Measurements from ENCODE around the gene KIF9. TPM values are rescaled to one million over a fixed set of nuclear protein-coding genes. Genes with fewer than 3 reads are reported as not detected.
"Not testable (repeated sequence)": the region's sequence is repeated elsewhere in the genome, so short reads cannot be mapped to it uniquely, and the experiment has no call there.

The KIF9 gene
- 5.7 TPM for polyA plus RNA-seq (2013, experiment 1 of 2; ENCODE audit: insufficient read length)
- 6.1 TPM for polyA plus RNA-seq (2013, experiment 2 of 2; ENCODE audit: insufficient read length)

GRCh38 chr3:47282424-47283192 lies at the start of gene KIF9, which contains the start of gene KLHL18:
KIF9 (minus strand) TSS chr3:47282799; CDS start chr3:47277374, 5,425 bp downstream.
KLHL18 (plus strand) TSS chr3:47282944; CDS start chr3:47282966, 22 bp downstream.
- DNase-seq, result peak; percentile 94

GRCh38 chr3:47324278-47324865 lies 41.8 kb upstream of the KIF9 start:
- peak; percentile 81 for DNase-seq

GRCh38 chr3:47323431-47324277 lies 41.1 kb upstream of the KIF9 start:
- peak; percentile 47 for DNase-seq

GRCh38 chr3:47319956-47320355 lies 37.4 kb upstream of the KIF9 start:
- no peak for DNase-seq

- DNase-seq, result peak; percentile 3
Measured at GRCh38 chr3:47318916-47319315, 36.3 kb upstream of the KIF9 start.

- not testable (repeated sequence) for DNase-seq
Measured at GRCh38 chr3:47316151-47316550, 33.6 kb upstream of the KIF9 start.

- peak; percentile 6 for DNase-seq
Measured at GRCh38 chr3:47315069-47315647, 32.6 kb upstream of the KIF9 start.

- DNase-seq, result no peak
Measured at GRCh38 chr3:47314056-47314764, 31.6 kb upstream of the KIF9 start.

GRCh38 chr3:47313341-47314055 lies 30.9 kb upstream of the KIF9 start:
- DNase-seq, result no peak

GRCh38 chr3:47310391-47310790 lies 27.8 kb upstream of the KIF9 start:
- no peak for DNase-seq

- DNase-seq, result not testable (repeated sequence)
Measured at GRCh38 chr3:47309231-47309630, 26.6 kb upstream of the KIF9 start.

GRCh38 chr3:47306022-47306421 lies 23.4 kb upstream of the KIF9 start:
- no peak for DNase-seq

- no peak for DNase-seq
Measured at GRCh38 chr3:47301456-47301855, 18.9 kb upstream of the KIF9 start.

- no peak for DNase-seq
Measured at GRCh38 chr3:47299381-47300318, 17.1 kb upstream of the KIF9 start.

GRCh38 chr3:47298439-47298838 lies 15.8 kb upstream of the KIF9 start:
- DNase-seq, result no peak

GRCh38 chr3:47296562-47297302 lies 14.1 kb upstream of the KIF9 start:
- no peak for DNase-seq

- DNase-seq, result no peak
Measured at GRCh38 chr3:47295976-47296375, 13.4 kb upstream of the KIF9 start.

- no peak for DNase-seq
Measured at GRCh38 chr3:47295322-47295721, 12.7 kb upstream of the KIF9 start.

- DNase-seq, result no peak
Measured at GRCh38 chr3:47294392-47294791, 11.8 kb upstream of the KIF9 start.
